Muscle of back (tissue), 13 donors: ENCODE measurements around the gene TRPM8. TPM values are rescaled to one million over a fixed set of nuclear protein-coding genes. Genes with fewer than 3 reads are reported as not detected.
"Not testable (repeated sequence)": the region's sequence is repeated elsewhere in the genome, so short reads cannot be mapped to it uniquely, and the experiment has no call there.

Experiments used
- DNase-seq, 3 donors: peaks; one replicate each; pipeline versions ENCODE4 v3.0.0 to v3.0.0-alpha.2; 2013
- long read RNA-seq, 9 donors: transcript quantifications; one replicate each; lab custom pipeline, GENCODE V29; 2026
- polyA plus RNA-seq, 10 donors: library from polyadenylated mRNA; unstranded; fragments of 120-200 nt; gene quantifications; one replicate each; pipeline ENCODE4 v1.2.1, GENCODE V29; 2013; ENCODE audit not compliant: insufficient read length in 10 of 10

The TRPM8 gene
- under 1 TPM in 3 of 10 donors, not detected in 7; 0.13 to 0.26 (median 0.21) TPM for polyA plus RNA-seq
- long read RNA-seq, donor 1, result 0 reads
- long read RNA-seq, donor 2, result 0 reads
- long read RNA-seq, donor 3, result 0 reads
- long read RNA-seq, donor 4, result 0 reads
- long read RNA-seq, donor 5, result 0 reads
- long read RNA-seq, donor 6, result 0 reads
- long read RNA-seq, donor 7, result 0 reads
- long read RNA-seq, donor 8, result 0 reads
- long read RNA-seq, donor 9, result 0 reads

DNA sequence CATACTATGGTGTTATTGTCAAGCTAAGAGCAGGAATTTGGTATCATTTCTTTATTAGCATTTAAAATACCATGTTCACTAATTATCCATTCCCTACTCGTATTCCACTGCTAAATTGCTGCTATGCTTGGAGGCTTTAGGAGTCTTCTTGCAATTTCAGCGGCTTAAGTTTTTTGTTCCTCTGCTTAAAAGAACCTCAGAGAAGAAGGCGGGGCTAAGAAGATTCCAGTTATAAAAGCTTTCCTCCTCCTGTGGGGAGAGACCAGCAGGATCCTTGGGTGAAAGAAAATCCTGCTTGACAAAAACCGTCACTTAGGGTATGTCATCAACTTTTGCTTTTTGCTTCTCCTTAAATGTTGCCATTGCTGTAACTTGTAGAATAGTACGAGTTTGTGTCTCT, at the start of gene TRPM8:
TRPM8 (plus strand) TSS at position 258 of the 400 bp plus-strand sequence. CDS start 9,165 bp downstream, outside the sequence.
- no peak for DNase-seq

DNA sequence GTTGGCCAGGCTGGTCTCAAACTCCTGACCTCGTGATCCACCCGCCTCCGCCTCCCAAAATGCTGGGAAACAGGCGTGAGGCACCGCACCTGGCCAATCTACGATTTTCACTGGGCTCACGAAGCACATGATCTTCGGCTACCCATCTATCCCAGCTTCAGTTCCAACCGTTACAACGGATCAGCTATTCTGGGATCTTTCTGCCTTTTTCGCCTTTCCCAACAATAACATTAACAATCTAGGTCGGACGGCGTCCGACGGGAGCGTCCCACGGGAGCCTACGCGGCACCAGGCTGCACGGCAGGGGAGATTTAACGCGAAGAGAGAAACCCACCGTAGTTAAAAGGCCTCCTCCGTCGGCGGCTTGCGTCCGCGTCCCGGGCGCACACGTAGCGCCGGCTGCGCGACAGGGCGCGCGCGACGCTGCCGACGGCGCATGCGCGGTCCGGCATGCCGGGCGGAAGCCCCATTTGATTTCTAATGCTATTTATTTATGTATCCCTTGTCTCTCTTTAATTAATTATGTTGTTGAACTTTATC, 49.1 kb upstream of the TRPM8 start, which contains the start of gene MSL3B:
MSL3B (minus strand) TSS at position 394 of the 540 bp plus-strand sequence.
- DNase-seq, result peak; percentile 41 to 76 (median 56)

DNA sequence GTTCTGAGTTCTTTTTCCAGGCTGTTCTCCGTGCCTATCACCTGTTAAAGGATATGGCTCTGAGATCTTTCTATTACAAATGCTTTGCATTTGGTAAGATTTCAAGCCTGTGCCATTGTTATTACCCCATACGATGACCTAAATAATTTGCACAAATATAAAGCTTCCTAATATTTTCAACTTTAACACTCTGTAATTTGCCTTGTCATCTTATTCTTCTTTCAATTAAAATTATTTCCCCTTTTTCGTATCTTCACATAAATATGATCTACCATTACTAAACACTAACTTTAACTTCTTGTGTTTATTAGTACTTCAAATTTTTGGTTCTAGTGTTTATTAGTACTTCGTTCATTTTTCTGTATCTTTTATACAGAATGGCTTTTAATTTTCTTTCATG, 45.7 kb upstream of the TRPM8 start:
- DNase-seq, result no peak

DNA sequence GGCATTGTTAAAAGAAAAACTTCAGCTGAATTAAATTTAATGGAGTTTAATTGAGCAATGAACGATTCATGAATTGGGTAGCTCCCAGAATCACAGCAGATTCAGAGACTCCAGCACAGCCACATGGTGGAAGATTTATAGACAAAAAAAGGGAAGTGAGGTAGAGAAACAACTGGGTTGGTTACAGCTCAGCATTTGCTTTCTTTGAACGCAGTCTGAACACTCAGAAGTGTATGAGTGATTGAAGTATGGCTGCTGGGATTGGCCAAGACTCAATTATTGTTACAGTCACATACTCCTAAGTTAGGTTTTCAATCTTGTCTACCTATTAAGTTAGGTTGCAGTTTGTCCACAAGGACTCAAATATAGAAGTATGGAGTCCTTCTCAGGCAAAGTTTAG, 45.0 kb upstream of the TRPM8 start:
- not testable (repeated sequence) for DNase-seq

DNA sequence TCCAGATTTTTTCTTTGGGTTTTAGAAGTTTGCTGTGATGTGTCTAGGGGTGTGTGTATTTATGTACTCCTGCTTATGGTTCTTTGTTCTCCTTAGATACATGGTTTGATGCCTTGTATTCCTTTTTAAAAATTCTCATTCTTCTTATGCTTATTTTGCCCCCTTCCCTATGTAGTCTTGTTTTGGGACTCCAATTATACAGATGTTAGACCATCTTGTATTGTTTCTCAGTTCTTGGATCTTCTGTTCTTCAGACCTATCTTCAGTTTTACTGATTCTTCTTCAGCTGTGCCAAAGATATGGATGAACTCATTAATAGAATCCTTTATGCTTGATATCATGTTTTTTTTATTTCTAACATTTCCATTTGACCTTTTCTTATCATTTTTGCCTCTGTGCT, 34.8 kb upstream of the TRPM8 start:
- DNase-seq, result no peak

DNA sequence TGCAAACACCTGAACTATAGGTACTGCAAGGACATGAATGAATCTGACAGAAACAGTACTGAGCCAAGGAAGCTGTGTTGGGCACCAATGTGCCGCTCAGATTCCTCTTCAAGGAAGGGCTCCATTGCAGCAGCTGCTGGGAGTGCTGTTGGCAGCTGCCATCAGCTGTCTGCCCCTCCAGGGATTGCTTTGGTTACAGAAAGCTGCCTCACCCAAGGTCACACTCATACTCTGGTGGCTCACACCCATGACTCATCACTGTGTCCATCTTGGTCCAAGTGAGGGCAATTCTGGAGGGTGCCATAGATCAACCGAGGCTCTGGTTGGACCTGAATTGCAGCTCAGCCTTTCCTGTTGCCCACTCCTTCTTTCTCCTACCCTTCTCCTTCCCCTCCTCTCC, 24.4 kb upstream of the TRPM8 start:
- peak in 2 of 3 donors; percentile 3 to 4 for DNase-seq

DNA sequence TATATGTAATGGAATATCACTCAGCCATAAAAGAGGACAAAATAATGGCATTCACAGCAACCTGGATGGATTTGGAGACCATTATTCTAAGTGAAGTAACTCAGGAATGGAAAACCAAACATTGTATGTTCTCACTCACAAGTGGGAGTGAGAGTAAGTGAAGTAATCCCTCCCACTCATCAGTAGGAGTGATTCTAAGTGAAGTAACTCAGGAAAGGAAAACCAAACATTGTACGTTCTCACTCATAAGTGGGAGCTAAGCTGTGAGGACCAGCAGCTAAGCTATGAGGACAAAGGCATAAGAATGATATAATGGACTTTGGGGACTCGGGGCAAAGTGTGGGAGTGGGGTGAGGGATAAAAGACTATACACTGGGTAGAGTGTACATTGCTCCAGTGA, 20.9 kb upstream of the TRPM8 start:
- not testable (repeated sequence) for DNase-seq

DNA sequence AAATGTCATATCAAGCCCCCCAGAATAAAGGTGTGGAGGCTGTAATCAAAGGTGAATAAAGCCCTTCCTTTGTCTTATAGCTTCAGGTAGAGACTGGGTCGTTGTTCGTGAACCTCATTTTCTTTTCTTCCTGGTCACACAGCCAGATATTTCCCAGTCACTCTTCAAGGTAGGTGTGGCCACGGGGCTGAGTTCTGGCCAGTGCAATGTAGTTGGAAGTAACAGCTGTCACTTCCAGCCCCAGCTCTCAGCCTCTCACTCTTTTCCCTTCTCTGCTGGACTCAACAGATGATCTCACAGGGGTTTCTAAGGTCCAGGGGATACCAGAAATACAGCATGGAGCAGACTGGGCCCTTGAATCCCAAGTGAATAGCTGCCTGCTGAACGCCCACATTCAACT, 15.8 kb upstream of the TRPM8 start:
- no peak for DNase-seq

DNA sequence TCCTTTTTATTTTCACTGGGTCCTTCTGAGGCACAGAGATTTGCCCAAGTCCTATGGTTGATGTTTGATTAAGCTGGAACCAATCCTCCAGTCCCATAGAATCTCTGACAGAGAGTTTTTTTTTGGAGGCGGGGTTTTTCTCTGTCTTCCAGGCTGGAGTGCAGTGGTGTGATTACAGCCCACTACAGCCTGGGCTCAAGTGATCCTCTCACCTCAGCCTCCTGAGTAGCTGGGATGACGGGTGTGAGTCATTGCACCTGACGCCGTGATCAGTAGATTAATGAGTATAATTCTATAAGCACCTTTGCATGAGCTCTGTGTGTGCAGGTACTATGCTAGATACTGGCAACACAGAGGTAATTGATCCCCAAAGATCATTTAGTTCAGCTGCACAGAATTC, 15.3 kb upstream of the TRPM8 start:
- DNase-seq, result no peak

DNA sequence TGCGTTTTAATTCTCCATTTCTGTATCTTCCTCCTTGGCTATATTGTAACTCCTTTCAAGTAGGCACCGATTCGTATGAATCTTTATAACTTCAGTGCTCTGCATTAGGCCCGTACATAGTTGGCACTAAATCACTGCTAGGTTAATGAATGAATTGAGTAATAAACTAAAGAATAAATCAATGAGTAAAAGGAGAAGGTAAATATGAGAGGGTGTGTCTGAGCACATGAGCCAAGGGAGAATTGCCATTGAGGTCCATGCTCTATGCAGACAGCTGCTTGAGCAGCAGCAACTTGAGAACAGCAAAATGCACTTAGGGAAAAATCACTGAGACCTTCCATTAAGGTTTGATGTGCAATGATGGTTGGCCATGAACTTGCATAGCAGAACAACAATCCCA, 11.2 kb upstream of the TRPM8 start:
- no peak for DNase-seq

DNA sequence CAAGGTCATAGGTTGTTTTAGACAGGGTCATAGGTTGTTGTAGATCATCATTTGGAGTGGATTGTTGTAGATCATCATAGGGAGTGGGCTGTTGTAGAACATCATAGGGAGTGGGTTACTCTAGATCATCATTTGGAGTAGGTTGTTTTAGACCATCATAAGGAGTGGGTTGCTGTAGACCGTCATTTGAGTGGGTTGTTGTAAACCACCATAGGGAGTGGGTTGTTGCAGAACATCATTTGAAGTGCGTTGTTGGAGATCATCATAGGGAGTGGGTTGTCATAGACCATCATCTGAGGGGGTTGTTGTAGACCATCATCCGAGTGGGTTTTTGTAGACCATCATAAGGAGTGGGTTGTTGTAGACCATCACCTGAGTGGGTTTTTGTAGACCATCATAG, 9.5 kb upstream of the TRPM8 start:
- DNase-seq, result no peak

DNA sequence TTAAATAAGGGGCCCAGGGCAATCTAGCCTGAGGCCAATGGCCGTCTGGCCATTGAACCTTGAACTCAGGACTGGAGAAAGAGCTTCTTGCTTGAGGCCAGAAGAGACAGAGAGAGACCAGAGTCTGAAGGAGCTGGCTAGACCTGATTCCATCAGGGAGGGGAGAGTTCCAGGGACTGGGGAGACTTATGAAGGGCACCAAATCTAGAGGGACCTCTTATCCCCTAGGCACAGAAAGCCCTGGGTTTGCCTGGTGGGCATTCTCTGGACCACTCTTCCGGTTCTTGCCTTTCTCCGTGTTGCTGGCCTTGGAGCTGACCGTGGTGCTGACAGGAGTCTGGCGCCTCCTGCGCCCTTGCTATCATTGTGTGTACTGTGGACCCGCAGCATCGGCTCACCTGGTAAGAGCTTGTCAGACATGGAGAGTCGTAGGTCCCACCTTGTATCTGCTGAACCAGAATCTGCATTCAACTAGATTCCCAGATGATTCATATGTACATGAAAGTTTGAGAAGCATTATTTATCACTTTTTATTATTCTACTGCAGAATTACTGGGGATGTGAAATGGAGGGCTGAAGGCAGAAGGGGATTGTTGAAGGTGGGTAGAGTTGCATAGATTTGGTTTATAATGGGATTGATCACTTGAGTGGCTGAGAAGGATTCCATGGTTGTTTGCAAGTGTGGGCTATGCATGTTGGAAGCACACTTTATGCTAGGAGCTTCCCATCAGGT, 4.3 kb upstream of the TRPM8 start:
- peak; percentile 14 to 53 (median 46) for DNase-seq

DNA sequence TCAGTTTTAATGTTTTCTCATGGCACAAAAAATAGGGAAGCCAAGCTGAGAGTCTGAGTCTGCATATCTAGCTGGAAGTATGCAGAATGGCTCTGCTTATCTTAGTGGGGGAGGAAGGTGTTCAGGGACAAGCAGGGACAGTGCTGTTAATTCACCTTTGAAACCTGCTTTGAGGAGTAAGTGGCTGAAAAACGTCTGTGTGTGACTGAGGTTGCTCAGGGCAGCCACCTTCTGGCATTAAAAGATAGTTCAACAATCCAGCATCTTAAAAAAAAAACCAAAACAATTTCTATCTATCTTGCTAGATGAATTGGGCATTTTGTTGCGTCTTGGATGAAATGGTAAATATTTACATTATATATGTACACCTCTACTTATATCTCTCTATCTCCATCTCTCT, 2.0 kb upstream of the TRPM8 start:
- no peak for DNase-seq

DNA sequence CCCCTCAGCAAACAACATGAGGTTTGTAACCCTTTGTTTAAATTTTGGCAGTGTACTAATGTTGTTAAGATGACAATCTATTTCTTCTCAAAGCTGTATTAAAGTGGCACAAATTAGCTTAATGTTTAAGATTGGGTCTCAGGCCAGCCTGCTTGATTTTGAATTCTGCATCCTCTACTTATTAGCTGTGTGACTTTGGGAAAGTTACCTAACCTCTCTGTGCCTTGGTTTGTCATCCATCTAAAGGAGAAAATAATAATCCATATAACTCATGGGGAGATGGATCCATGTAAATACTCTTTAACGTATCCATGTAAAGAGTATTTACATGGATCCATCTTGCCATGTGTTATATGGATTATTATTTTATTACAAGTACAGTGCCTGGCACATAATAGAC, 2.1 kb downstream of the TRPM8 start:
- DNase-seq, result no peak

DNA sequence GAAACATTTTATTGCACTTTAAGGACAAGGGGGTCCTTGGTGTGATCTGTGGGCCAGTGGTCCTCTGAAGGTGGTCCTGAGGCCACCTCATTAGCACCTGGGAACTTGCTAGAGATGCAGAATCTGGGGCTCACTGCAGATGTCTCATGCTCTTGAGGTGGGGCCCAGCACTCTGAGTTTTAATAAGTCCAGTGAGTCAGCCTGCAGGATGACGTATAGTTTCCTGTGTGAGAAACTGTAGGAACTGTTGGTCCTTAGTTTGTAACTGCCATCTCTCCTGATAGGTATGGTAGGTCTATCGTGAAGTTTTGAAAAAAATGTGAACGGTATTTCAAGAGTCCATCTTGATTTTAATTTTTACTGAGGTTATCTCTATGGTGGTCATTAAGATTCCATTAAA, 2.8 kb downstream of the TRPM8 start:
- DNase-seq, result no peak

DNA sequence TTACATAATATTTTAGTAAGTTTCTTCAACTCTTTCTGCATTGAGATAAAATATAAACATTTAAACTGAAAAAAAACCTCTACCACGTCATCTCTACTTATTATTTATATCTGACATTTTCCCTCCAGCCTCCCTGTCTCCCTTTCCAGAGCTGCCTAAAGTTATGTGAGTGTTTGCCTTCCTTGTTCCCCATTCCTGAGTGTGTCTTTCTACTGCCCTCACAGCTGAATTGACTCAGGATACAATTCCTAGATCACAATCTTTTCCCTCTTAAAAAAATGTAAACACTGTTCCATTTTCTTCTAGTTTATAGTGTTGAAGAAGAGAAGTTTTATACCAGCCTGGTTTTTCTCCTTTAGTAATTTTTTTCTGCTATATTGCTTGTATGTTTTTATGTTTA, 5.3 kb downstream of the TRPM8 start:
- no peak for DNase-seq

DNA sequence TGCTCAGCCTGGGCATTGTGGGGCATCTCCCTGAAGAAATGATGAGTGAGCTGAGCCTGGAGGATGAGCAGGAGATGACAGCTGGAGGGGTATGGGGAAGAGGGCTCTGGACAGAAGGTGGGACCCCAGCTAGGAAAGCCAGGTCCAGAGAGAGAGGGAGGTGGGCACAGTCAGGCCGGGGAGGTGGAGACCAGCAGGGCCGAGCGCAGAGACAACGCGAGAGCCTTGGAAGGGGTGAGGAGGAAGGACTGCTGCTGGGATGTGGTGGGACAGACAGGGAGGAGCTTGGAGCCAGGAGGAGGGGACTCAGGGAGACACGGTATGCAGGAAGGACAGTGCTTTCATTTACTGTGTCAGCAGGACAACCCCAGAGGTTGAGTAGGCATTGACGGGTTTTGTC, 8.2 kb downstream of the TRPM8 start:
- DNase-seq, result no peak

DNA sequence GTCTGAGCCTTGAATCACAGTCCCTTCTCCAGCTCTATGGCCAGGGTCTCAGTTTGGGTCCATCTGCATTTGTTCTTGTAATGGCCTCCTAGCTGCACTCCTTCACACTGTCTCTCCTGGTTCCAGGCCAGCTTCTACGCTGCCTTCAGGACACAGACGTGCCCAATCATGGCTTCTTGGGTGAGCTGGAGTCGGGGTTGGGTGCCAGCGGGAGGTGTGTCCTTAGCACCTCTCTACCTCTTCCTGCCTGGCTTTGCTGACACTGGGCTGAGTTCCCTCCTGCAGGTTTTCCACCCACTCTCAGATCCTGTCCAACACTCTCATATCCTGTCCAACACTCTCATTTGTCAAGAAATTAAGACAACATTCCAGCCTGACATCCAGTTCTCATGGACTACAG, 9.6 kb downstream of the TRPM8 start:
- no peak for DNase-seq

DNA sequence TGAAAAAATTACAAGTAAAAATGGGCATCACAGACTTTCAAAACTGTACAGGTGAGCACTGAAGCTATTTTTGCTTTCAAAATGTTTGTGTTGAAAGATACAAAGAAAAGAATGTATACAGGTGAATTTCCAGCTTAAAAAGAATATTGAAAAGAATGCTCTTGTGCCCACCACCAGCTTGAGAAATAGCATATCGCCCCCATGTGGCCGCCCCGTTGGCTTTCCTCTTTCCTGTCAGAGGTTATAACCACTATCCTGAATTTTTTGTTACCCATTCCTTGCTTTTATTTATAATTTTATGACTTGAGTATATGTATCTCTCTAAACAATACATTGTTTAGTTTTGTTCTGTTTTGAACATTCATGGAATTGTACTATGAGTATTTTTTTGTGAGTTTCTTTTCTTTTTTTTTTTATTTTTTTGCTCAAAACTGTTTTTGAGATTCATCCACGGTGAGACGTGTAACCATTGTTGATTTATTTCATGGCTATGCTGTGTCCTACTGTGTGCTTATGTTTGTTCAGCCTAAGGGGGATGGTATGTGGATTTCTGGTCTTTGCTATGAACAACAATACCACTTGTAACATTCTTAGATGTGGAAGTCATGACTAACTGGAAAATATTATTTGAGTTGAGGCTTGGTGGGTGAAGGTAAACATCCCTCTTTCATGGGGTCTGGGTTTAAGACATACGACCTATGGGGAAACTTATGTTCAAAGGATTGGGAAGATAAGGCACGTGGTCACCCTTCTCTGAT, 11.6 kb downstream of the TRPM8 start:
- DNase-seq, result peak in 1 of 3 donors; percentile 7

DNA sequence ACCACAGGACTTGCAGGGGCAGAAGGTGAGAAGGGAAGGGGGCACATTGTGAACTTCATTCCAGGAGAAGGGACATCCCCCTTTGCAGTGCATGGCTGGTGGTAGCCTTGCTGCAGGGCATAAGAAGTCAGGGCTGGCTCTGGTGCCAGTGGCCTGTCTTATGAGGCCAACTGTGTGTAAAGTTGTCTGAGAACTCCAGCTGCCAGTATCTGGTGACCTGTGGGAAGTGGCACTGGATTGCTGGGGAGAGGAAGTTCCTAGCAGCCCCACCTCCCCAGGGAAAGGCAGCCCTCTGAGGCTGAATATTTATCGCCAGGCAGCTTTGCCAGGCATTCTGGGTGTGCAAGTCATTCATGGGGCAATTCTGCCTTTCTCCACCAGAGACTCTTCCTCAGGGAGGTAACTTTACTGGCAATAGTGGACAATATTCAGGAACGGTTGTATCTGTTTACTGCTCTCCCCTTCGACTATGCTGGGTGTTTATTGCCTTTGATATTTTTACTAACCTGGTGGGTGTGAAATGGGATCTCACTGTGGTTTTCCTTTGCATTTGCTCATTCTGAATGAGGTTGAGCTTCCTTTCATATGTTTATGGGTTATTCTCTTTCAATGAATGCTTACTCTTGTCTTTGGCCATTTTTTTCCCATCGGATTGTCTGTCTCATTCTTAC, 12.3 kb downstream of the TRPM8 start:
- no peak for DNase-seq

DNA sequence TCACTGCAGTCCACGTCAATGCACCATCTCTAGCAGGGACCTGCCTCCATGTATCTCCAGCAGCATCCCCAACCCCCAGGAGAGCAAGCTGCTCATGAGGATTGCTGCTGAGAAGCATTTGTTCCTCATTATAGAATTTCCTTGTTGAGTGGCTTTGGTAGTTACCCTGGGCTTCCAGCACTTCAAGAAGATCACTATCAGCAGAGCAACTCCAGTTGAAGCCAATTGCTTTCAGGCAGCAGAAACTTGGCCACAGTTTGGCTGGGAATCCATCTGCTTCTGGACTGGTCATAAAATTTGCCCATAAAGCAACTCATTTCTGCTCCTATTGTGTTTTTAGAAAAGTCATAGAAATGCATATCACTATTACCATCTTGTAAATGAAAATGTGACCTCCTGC, 17.4 kb downstream of the TRPM8 start:
- no peak for DNase-seq

DNA sequence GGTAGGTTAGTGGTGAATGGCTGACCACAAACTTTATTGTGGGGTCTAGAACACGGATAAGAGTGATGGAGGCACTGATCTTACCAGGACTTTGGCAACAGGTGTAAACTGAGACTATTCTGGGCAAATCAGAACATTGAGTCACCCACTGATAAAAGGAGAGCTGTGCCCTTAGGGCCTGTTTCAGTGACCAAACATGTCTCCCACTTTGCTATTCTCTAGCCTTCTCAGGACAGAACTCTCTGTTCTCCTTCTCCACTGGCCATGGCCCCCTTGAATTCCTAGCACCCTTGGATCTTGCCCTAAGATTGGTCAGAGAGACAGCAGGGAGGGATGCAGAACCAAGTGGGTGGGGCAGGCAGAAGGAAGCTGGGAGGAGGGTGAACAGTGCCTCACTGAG, 18.3 kb downstream of the TRPM8 start:
- no peak for DNase-seq
